ENCODE measurements around the gene ANAPC2.

The ANAPC2 gene

GRCh38 chr9:137190315-137190856, 2.0 kb upstream of the ANAPC2 start:
- TF ChIP-seq PKNOX1 (IDR thresholded peaks at IDR 0.05) (no peak), FOXM1 (IDR thresholded peaks at IDR 0.05; ENCODE audit: borderline replicate concordance) (no peak), L3MBTL2 (conservative IDR thresholded peaks at IDR 0.05) (no peak), ELF4 (IDR thresholded peaks at IDR 0.05) (no peak), NFRKB (IDR thresholded peaks at IDR 0.05) (no peak), CTBP1 (IDR thresholded peaks at IDR 0.05; ENCODE audit: borderline replicate concordance) (no peak), SP1 (IDR thresholded peaks at IDR 0.05) (no peak), FOXA1 (IDR thresholded peaks at IDR 0.05) (no peak), FOXK2 (IDR thresholded peaks at IDR 0.05) (no peak), TARDBP (IDR thresholded peaks at IDR 0.05) (no peak), ARNT (IDR thresholded peaks at IDR 0.05) (no peak), LEF1 (IDR thresholded peaks at IDR 0.05; ENCODE audit: borderline replicate concordance) (no peak), HDGF (IDR thresholded peaks at IDR 0.05; ENCODE audit: borderline replicate concordance) (no peak), BHLHE40 (IDR thresholded peaks at IDR 0.05; ENCODE audit: borderline replicate concordance) (no peak), ZNF384 (IDR thresholded peaks at IDR 0.05) (no peak)
- POLR2A ChIA-PET: interaction anchor here (1.1 to 2.7 kb wide), 5 partner anchors 8 to 60 kb away, joined by 3 to 19 read pairs (median 6); partner anchors contain the start of gene TPRN
- CTCF ChIA-PET: interaction anchor here (1.5 kb wide), 1 partner anchor 47 kb away, joined by 5 read pairs; no protein-coding TSS in a partner anchor
- no peak for DNase-seq (ENCODE audit: extremely low spot score)

DNA sequence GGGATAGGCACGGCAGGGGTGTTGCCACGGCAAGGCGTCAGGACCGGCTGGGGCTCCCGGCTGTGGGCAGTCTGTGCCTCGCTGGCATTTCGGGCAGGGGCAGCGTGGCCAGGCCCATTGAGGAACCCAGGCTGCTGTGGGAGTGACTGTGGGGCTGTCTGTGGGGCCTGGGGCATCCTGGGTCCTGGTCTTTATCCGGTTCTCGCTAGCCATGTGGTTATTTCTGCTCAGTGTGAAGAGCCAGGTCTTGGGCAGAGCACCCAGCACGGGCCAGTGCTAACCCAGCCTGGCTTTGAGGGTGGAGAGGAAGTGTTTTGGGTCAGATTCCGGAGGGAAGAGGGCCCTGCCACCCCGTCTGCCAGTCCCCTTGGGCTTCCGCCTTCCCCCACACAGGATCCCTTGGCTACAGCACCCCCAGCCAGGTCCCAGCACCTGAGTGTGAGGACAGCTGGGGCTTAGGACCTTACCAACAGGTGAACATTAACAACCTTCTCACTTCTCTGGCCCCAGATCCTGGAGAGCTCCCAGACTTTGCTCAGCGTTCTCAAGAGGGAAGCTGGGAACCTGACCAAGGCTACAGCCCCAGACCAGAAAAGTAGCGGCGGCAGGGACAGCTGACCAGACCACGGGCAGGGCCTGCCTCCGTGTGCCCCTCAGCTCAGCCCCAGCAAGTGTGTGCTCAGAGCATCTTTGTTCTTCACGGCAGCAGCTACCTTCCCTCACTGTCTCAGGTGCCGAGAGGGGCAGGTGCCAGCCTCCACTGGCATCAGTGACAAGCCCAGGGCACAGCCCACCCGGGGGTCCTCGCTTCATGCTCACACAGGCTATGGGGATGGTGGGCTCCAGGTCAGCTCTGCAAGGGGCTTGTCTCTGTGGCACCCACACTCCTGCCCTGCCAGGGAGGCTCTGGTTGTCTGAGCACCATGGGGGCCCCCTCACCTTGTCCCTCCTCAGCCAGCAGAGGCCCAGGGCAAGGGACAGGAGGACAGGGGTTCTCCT, 1.2 kb upstream of the ANAPC2 start:
- no peak for TF ChIP-seq FOXM1 (IDR thresholded peaks at IDR 0.05; ENCODE audit: borderline replicate concordance)
- no peak for TF ChIP-seq HDGF (IDR thresholded peaks at IDR 0.05; ENCODE audit: borderline replicate concordance)
- TF ChIP-seq CTBP1 (IDR thresholded peaks at IDR 0.05; ENCODE audit: borderline replicate concordance): no peak
- TF ChIP-seq ELF4 (IDR thresholded peaks at IDR 0.05): no peak
- TF ChIP-seq PKNOX1 (IDR thresholded peaks at IDR 0.05): no peak
- no peak for TF ChIP-seq LEF1 (IDR thresholded peaks at IDR 0.05; ENCODE audit: borderline replicate concordance)
- no peak for TF ChIP-seq TARDBP (IDR thresholded peaks at IDR 0.05)
- no peak for TF ChIP-seq FOXA1 (IDR thresholded peaks at IDR 0.05)
- no peak for TF ChIP-seq SUZ12 (IDR thresholded peaks at IDR 0.05)
- no peak for TF ChIP-seq BHLHE40 (IDR thresholded peaks at IDR 0.05; ENCODE audit: borderline replicate concordance)
- no peak for TF ChIP-seq L3MBTL2 (conservative IDR thresholded peaks at IDR 0.05)
- no peak for TF ChIP-seq ARNT (IDR thresholded peaks at IDR 0.05)
- no peak for DNase-seq (ENCODE audit: extremely low spot score)
- POLR2A ChIA-PET: interaction anchor here (0.7 to 2.7 kb wide), 21 partner anchors 9 to 103 kb away, joined by 3 to 19 read pairs (median 6); partner anchors contain the start of genes CYSRT1, LRRC26, MAN1B1 and NDOR1
- CTCF ChIA-PET: interaction anchor here (1.3 to 1.5 kb wide), 2 partner anchors 47 to 60 kb away, joined by 3 to 5 read pairs; no protein-coding TSS in a partner anchor

DNA sequence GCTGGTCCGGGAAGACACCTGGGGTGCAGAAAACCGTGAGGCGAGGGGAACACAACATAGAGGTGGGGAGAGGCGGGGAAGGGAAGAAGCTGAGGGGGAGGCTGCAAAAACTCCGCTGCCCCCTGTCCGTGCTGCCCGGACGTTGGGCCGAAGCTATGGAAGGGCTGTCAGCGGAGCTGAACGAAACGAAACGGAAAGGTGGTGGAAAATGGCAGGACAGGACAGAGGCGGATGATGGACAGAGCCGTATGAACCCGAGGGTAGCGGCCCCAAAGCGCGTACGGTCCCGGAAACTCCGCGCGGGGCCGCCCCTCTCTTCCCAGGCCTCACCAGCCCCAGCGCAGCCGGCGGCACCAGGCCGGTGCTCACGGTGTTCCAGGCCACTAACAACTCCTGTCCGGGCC, 272 bp downstream of the ANAPC2 start:
- POLR2A ChIA-PET: interaction anchor here (0.8 to 2.7 kb wide), 13 partner anchors 10 to 102 kb away, joined by 3 to 19 read pairs (median 6); partner anchors contain the start of genes LRRC26, MAN1B1, NDOR1 and RNF208
- CTCF ChIA-PET: no interaction called here
- DNase-seq (ENCODE audit: extremely low spot score): no peak
- TF ChIP-seq TARDBP (IDR thresholded peaks at IDR 0.05): no peak
- TF ChIP-seq HDGF (IDR thresholded peaks at IDR 0.05; ENCODE audit: borderline replicate concordance): no peak
- TF ChIP-seq SUZ12 (IDR thresholded peaks at IDR 0.05): no peak
- TF ChIP-seq LEF1 (IDR thresholded peaks at IDR 0.05; ENCODE audit: borderline replicate concordance): no peak
- TF ChIP-seq FOXM1 (IDR thresholded peaks at IDR 0.05; ENCODE audit: borderline replicate concordance): no peak
- no peak for TF ChIP-seq ELF4 (IDR thresholded peaks at IDR 0.05)
- no peak for TF ChIP-seq L3MBTL2 (conservative IDR thresholded peaks at IDR 0.05)
- no peak for TF ChIP-seq FOXA1 (IDR thresholded peaks at IDR 0.05)
- TF ChIP-seq BHLHE40 (IDR thresholded peaks at IDR 0.05; ENCODE audit: borderline replicate concordance): no peak
- TF ChIP-seq ZNF384 (IDR thresholded peaks at IDR 0.05): no peak

DNA sequence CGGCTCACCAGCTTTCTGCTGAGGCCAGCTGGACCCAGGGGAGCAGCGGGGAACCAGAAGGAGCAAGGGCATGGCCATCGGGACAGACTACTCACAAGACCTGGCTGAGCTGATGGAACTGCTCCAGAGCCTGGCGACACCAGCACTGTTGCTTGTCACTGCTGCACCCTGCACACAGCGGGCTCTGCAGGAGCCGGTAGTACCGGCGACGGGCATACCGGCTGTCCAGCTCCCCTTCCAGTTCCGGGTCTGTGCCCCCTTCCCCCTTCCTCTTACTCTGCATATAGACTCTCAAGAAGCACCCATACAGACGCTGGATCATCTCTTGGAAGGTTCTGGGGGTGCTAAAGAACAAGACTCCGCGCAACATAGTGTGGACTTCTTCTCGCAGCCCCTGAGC, 974 bp downstream of the ANAPC2 start:
- no peak for DNase-seq (ENCODE audit: extremely low spot score)
- ChIA-PET CTCF (no interaction called here), POLR2A (interaction anchor here (0.8 to 2.7 kb wide), 10 partner anchors 11 to 58 kb away, joined by 3 to 19 read pairs (median 10); partner anchors contain the start of genes CYSRT1, NDOR1, RNF208 and TMEM203)
- TF ChIP-seq LEF1 (IDR thresholded peaks at IDR 0.05; ENCODE audit: borderline replicate concordance) (no peak), NFRKB (IDR thresholded peaks at IDR 0.05) (no peak), SP1 (IDR thresholded peaks at IDR 0.05) (no peak), ZNF384 (IDR thresholded peaks at IDR 0.05) (no peak), CTBP1 (IDR thresholded peaks at IDR 0.05; ENCODE audit: borderline replicate concordance) (no peak), TARDBP (IDR thresholded peaks at IDR 0.05) (no peak)

- DNase-seq (ENCODE audit: extremely low spot score): no peak
- TF ChIP-seq SUZ12 (IDR thresholded peaks at IDR 0.05) (no peak), ARNT (IDR thresholded peaks at IDR 0.05) (no peak), FOXK2 (IDR thresholded peaks at IDR 0.05) (no peak), HDGF (IDR thresholded peaks at IDR 0.05; ENCODE audit: borderline replicate concordance) (no peak), NFRKB (IDR thresholded peaks at IDR 0.05) (no peak), FOXA1 (IDR thresholded peaks at IDR 0.05) (no peak), ELF4 (IDR thresholded peaks at IDR 0.05) (no peak), FOXM1 (IDR thresholded peaks at IDR 0.05; ENCODE audit: borderline replicate concordance) (no peak), LEF1 (IDR thresholded peaks at IDR 0.05; ENCODE audit: borderline replicate concordance) (no peak), L3MBTL2 (conservative IDR thresholded peaks at IDR 0.05) (no peak), CTBP1 (IDR thresholded peaks at IDR 0.05; ENCODE audit: borderline replicate concordance) (no peak), TARDBP (IDR thresholded peaks at IDR 0.05) (no peak), ZNF384 (IDR thresholded peaks at IDR 0.05) (no peak), BHLHE40 (IDR thresholded peaks at IDR 0.05; ENCODE audit: borderline replicate concordance) (no peak), PKNOX1 (IDR thresholded peaks at IDR 0.05) (no peak), SP1 (IDR thresholded peaks at IDR 0.05) (no peak)
- CTCF ChIA-PET: no interaction called here
- POLR2A ChIA-PET: interaction anchor here (1.1 kb wide), 1 partner anchor 12 kb away, joined by 3 read pairs; no protein-coding TSS in a partner anchor
These were observed 2.0 kb downstream of the ANAPC2 start for GRCh38 chr9:137186385-137186784.

Data from HEK293T (cell line).